SW 1271 (cell line): ENCODE measurements around the gene VWC2L.

Source experiments
- DNase-seq, 2 experiments: peaks; one replicate each; lab custom pipeline; 2025; lab: John Stamatoyannopoulos, UW

The VWC2L gene

DNA sequence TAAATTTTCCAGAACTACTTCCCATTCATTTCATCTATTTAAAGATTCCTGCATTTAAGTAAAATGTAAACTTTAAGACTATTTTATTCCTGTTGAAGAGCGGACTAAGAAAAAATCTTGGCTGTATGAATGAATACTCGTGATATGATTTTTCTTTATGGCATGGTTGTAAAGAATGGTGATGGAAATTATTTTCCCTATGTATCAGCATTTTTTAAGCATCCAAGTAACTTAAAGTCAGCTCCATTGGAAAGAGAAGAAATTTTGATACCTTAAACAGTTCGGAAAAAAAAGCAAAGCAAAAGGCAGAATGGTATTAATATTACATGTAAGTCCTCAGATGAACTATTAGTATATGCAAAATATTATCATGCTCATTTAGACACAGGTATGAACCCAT, 58.9 kb downstream of the VWC2L start:
- no peak for DNase-seq

DNA sequence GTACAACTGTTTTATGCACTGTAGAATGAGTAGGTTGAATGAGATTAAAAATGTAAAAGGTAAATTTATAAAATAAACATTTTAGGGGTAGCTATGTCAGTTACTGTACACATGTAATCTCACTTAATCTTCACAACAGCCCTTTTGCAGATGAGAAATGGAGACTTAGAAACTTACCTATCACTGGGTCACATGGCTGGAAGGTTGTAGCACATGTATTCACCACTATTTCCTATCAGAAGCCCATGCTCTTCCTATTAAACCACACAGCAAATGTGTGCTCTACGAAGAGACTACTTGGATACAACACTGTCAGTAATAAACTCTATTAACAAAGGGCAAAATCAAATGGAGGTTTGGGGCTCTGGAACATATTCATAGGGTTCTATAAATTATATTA, 60.5 kb downstream of the VWC2L start:
- DNase-seq = no peak

GRCh38 chr2:214471990-214472389, 61.1 kb downstream of the VWC2L start:
- no peak for DNase-seq

GRCh38 chr2:214477305-214477704, 66.5 kb downstream of the VWC2L start:
- no peak for DNase-seq

GRCh38 chr2:214481204-214481603, 70.3 kb downstream of the VWC2L start:
- no peak for DNase-seq

GRCh38 chr2:214482728-214483127, 71.9 kb downstream of the VWC2L start:
- no peak for DNase-seq

DNA sequence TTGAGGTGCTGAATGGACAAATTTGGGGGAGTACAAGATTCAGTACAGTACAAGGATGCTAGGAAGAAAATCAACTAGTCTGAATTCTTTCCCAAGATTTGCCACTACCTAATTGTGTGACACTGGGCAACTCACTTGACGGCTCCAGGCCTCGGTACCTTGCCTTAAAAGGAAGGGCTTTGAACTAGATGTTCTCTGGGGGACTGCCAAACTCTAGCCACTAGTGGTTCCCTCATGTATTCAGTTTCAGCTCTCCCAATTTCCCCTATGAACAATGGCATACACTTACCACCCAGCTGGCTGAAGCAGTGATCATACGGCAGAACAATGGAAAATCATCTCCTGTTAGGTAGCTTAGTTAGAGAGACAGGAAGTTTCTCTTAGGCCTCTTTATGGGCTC, 73.4 kb downstream of the VWC2L start:
- no peak for DNase-seq

GRCh38 chr2:214484701-214485100, 73.8 kb downstream of the VWC2L start:
- no peak for DNase-seq

DNA sequence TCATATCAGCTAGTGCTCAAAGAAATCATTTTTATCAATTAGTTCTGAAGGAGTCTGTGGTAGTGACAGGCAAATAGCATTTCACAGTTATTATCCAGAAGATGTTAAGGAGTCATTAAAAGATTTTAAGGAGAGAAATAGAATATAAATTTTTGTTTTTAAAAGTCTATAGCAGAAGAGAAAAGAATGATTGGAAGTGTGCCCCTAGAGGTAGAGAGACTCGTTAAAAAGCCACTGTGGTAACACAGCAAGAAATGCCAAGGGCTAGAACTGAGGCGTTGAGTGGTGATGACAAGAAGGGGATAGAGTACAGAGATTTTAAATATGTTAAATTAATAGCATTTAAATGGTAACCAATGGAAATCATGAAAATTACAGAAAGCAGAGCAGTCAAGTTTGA, 78.3 kb downstream of the VWC2L start:
- no peak for DNase-seq

DNA sequence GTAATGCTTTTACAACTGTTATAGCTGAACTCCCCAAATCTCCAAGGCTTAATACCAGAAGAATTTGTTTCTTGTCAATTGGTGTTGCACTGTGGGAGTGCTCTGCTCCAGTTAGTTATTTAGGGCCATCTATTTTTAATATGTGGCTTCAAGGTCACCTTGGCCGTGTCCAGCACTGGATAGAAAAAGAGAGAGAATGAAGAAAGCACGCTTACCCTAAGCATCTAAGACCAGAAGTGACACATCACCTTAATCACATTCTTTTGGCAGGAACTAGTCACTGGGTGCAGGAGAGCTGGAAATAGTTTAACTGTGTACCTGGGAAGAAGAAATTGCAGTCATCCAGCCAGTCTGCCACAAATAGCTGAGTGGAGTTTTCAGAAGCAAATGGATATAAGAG, 78.8 kb downstream of the VWC2L start:
- no peak for DNase-seq

DNA sequence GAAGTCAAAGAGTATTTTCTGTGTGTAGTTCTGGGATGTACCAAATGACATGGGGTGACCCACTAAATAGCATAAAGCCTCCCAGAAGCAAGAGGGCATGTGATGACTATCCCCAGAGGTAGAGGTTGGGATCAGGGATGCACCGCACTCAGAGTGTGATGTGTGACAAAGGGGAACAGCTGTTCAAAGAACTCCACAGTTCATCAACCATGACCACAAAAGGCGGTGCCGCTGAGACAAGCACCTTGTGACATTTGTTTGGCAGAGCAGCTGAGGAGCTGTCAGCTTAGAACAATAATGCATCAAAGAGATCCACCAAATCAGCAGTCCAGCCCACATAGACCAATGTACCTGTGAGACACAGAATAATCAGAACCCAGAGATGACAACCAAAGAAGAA, 81.3 kb downstream of the VWC2L start:
- DNase-seq = no peak

DNA sequence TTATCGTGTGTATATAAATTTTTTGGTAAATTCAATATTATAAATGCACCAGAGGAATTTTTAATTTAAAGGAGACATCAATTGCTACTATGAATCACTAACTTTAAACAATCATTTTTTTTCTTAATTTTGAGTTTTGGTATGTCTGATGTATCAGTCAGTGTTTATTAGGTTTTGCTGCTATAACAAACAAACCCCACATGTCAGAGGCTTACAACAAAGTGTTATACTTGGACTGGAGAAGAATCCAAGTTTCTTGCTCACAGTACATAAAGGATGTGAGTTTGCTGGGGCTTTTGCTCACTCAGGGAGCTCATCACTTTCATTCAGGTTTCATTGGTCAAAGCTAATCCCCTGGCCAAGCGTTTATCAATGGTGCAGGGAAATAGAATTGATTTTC, 81.8 kb downstream of the VWC2L start:
- no peak for DNase-seq

DNA sequence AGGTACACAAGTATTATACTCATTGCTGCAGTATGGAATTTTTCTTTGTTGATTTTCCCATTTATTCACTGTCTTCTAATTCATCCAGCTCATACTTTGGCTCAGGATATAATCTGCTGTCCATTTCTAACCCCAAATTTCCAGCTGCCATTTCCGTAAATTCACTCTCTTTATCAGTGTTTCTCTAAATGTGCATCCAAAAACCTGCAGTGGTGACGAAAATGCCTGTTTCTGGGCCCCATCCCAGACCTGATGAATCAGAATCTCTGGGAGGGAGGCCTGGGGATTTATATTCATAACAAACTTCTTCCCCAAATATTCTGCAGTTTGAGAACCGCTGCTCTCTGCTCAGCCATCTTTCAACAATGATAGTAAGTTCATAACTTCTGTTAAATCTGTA, 86.6 kb downstream of the VWC2L start:
- DNase-seq = no peak

DNA sequence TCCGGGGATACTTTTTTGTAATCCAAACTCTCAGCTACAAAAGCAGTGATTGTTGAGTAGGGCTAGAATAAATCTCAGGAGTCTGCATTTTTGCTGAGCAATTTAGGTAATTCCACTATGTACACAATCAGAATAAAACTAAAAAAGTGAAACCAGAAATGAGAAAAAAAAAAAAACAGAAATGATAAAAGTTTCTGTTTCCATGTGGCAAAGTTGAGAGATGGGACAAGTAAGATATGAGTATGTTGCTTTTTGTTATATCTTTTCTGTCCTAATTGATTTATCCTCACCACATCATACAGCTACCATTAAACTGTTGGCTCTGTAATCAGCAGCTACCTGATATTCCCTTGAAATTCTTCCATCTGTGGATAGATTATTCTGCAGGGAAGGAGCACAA, 92.7 kb downstream of the VWC2L start:
- no peak for DNase-seq

GRCh38 chr2:214504599-214505376, 93.9 kb downstream of the VWC2L start:
- DNase-seq = no peak

DNA sequence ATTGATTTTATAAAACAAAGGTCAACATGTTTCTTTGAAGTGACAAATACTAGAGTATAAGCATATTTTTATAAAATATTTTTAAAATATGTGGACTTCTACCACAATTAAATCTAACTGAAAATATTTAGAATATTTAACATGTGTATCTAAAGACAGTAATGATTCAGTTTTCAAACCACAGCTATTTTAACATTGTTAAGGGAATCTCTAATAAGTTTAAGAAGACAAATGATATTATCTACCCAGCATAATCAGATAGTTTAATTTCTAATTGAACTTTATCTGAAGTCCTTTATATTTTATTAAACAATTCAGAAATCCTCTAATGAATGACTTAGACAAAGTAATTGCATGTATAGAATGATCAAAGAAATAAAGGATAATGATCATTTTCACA, 96.2 kb downstream of the VWC2L start:
- no peak for DNase-seq

DNA sequence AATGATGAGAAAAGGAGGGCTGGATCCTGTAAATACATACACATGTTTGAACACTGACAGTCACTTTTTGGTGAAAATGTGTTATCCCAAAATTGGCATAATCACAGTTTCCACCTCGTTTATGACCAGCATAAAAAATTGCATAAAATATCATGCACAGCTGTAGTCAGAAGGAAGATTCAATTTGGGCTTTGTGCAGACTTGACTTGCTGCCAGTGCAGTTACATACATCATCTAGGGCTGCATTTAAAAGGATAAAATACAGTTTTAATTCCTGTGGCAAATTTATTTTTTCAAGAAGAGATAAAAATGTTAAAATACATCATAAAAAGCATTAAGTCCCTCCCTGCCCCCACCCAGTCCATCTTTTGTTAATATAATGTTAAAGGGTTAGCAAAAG, 103.8 kb downstream of the VWC2L start:
- no peak for DNase-seq

- DNase-seq = no peak
Observed at GRCh38 chr2:214515111-214515510, 104.3 kb downstream of the VWC2L start.

DNA sequence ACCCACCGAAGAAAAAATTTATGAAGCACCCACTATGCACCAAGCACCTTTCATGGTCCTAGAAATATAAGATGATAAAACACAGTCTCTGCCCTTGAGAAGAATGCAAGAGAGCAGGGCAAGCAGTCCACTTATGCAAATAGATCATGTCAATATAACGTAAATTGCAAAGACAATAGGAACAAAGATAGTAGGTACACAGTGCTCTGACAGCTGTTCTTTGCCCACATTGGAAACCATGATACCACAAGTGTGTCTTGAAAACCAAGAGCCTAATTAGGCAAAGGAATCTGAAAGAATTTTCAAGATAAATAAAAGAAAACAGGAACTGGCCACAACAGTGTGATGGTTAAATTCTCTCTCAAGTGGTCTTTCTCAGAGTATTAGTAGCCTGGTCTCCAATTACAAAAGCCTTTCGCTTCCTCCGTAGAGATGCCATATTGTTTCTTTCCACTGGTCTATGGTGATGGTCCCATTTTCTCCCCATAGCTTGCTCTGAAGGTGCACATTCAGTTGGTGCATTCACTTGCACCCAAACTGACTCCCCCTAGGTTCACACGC, 108.5 kb downstream of the VWC2L start:
- no peak for DNase-seq

GRCh38 chr2:214529021-214529420, 118.2 kb downstream of the VWC2L start:
- DNase-seq = no peak

DNA sequence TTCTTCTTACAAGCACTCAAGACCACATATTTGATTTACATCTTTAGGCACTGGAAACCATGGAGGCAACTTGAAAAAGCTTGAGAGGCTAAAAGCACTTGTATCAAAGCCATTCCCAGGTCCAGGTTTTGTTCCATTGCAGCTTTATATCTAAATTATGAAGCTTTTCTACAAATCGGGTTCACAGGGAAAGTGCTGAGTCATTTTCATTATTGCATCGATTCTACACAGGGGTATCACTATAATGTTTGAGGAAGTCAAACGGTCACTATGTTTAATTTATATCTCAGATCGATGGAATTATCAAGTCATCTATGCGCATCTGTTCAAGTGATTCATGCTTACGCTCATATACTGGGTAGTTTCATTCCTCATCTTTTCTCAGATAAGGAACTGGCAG, 118.7 kb downstream of the VWC2L start:
- DNase-seq = no peak

GRCh38 chr2:214533541-214533940, 122.7 kb downstream of the VWC2L start:
- no peak for DNase-seq

DNA sequence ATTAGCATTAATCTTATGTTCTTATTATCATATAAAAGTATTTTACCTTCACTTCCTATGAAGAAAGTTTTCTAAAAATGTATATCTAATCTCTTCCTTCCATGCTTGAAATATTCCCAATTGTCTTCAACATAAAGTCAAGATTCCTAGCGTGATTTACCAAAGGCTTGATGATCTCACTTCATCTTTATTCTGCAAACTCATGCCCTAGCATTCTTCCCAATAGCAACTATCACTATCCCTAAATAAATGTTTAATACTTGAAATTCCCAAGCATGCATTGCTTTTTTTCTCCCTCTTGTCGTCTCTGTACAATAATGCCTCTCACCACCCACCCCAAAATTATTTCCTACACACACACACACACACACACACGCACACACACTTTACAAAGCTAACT, 125.8 kb downstream of the VWC2L start:
- no peak for DNase-seq

- no peak for DNase-seq
Observed at GRCh38 chr2:214537929-214538328, 127.1 kb downstream of the VWC2L start.
